RWPE2 (cell line): Measurements from ENCODE around the gene SLC6A18.
"Not testable (repeated sequence)": the region's sequence is repeated elsewhere in the genome, so short reads cannot be mapped to it uniquely, and the experiment has no call there.

Experiments
- ATAC-seq: fragments of 200-7000 bp; cut with Tn5 transposase; 3 replicates; pipeline ENCODE4 v1.9.1; 2021; ENCODE audit warnings: low read depth
- DNase-seq: peaks from one replicate; pipeline ENCODE4 v3.0.0-alpha.2; 2020; ENCODE audit warnings: low spot score
- H3K27ac ChIP-seq: fragments of 450-650 bp; 2 replicates; pipeline ENCODE4 v1.5.1; 2017; ENCODE audit warnings: mild to moderate bottlenecking; ENCODE audit not compliant: poor library complexity, severe bottlenecking
- H3K27me3 ChIP-seq: fragments of 250-450 bp; sonication (Bioruptor Pico); 2 replicates; pipeline ENCODE4 v1.5.1; 2021; ENCODE audit warnings: mild to moderate bottlenecking, moderate library complexity; ENCODE audit not compliant: insufficient read depth, poor library complexity, severe bottlenecking
- H3K36me3 ChIP-seq: fragments of 250-450 bp; sonication (Bioruptor Pico); 2 replicates; pipeline ENCODE4 v1.5.1; 2020; ENCODE audit warnings: low read depth, mild to moderate bottlenecking, moderate library complexity
- H3K4me1 ChIP-seq: fragments of 250-450 bp; sonication (Bioruptor Pico); 2 replicates; pipeline ENCODE4 v1.5.1; 2021; ENCODE audit warnings: mild to moderate bottlenecking, moderate library complexity; ENCODE audit not compliant: insufficient read depth, poor library complexity, severe bottlenecking
- H3K4me3 ChIP-seq: fragments of 250-450 bp; sonication (Bioruptor Pico); 2 replicates; pipeline ENCODE4 v1.5.1; 2021; ENCODE audit warnings: mild to moderate bottlenecking, moderate library complexity; ENCODE audit not compliant: severe bottlenecking
- H3K9me3 ChIP-seq: fragments of 250-450 bp; sonication (Bioruptor Pico); 2 replicates; pipeline ENCODE4 v1.5.1; 2021; ENCODE audit warnings: mild to moderate bottlenecking, moderate library complexity; ENCODE audit not compliant: severe bottlenecking
- CTCF ChIP-seq: fragments of 450-650 bp; IDR thresholded peaks from one replicate; pipeline ENCODE4 v1.5.1; 2017; ENCODE audit warnings: mild to moderate bottlenecking, moderate library complexity; ENCODE audit not compliant: poor library complexity, severe bottlenecking

Gene SLC6A18

GRCh38 chr5:1279443-1280151, 54.4 kb downstream of the SLC6A18 start:
- no peaks in the 10 kb centered on the region; the same call in 1 of the 2 replicates for H3K36me3 ChIP-seq
- H3K4me3 ChIP-seq, result no peak overlapping the region
- no peak for TF ChIP-seq CTCF
- DNase-seq (peak; percentile 68), ATAC-seq (no peak)
- no peaks in the 10 kb centered on the region for H3K27me3 ChIP-seq
- H3K4me1 ChIP-seq, result no peaks in the 10 kb centered on the region
- H3K27ac ChIP-seq, result no peak overlapping the region
- no peaks in the 10 kb centered on the region for H3K9me3 ChIP-seq

DNA sequence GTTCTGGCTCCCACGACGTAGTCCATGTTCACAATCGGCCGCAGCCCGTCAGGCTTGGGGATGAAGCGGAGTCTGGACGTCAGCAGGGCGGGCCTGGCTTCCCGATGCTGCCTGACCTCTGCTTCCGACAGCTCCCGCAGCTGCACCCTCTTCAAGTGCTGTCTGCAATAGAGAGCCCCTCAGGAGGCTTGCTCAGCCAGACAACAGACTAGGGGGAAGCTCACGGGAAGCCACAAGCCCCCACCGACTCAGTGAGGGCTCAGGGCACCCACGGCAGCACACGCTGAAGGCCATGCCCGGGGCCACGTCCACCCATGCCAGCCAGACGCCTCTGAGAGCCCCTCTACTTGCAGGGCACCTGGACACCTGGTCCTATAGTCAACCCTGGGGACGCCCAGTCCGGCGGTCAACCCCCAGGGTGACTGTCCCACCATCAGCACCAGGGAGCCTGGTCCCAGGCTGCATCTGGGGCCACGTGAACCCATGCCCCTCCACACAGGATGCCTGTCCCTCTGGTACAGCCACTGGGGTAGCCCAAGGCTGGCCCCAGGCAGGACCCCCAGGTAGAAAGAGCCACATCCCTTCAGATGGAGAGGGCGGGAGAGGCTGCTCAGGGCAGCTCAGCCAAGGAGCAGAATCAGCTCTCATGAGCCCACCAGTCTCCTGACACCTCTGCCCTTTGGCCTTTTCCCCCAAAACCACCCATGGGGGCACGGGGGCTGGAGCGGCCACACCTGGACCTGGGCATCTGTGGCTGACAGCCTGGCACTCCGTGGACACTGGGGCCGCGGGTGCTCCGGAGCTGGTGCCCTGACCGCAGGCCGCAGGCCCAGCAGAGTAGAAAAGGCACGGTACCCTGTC, 55.2 kb downstream of the SLC6A18 start:
- Histone ChIP-seq H3K9me3 (no peaks in the 10 kb centered on the region), H3K4me3 (no peak overlapping the region), H3K36me3 (no peaks in the 10 kb centered on the region; the same call in 1 of the 2 replicates), H3K27ac (no peak overlapping the region), H3K4me1 (no peaks in the 10 kb centered on the region), H3K27me3 (no peaks in the 10 kb centered on the region)
- ATAC-seq (no peak), DNase-seq (peak; percentile 67)
- TF ChIP-seq CTCF, result no peak

- DNase-seq (peak; percentile 54), ATAC-seq (no peak)
- no peaks in the 10 kb centered on the region for H3K9me3 ChIP-seq
- no peak for TF ChIP-seq CTCF
- no peaks in the 10 kb centered on the region for H3K4me1 ChIP-seq
- H3K4me3 ChIP-seq, result no peak overlapping the region
- H3K27ac ChIP-seq, result no peak overlapping the region
- no peaks in the 10 kb centered on the region for H3K27me3 ChIP-seq
- no peaks in the 10 kb centered on the region; the same call in 1 of the 2 replicates for H3K36me3 ChIP-seq
These were observed 56.1 kb downstream of the SLC6A18 start for GRCh38 chr5:1281038-1281882.

GRCh38 chr5:1282131-1282992, 57.2 kb downstream of the SLC6A18 start:
- Histone ChIP-seq H3K4me3 (no peak overlapping the region), H3K36me3 (no peaks in the 10 kb centered on the region; the same call in 1 of the 2 replicates), H3K27me3 (no peaks in the 10 kb centered on the region), H3K9me3 (no peaks in the 10 kb centered on the region), H3K4me1 (no peaks in the 10 kb centered on the region), H3K27ac (peak overlapping the region; percentile 0)
- DNase-seq, result peak; percentile 85
- ATAC-seq, result peak; percentile 93
- TF ChIP-seq CTCF, result no peak

DNA sequence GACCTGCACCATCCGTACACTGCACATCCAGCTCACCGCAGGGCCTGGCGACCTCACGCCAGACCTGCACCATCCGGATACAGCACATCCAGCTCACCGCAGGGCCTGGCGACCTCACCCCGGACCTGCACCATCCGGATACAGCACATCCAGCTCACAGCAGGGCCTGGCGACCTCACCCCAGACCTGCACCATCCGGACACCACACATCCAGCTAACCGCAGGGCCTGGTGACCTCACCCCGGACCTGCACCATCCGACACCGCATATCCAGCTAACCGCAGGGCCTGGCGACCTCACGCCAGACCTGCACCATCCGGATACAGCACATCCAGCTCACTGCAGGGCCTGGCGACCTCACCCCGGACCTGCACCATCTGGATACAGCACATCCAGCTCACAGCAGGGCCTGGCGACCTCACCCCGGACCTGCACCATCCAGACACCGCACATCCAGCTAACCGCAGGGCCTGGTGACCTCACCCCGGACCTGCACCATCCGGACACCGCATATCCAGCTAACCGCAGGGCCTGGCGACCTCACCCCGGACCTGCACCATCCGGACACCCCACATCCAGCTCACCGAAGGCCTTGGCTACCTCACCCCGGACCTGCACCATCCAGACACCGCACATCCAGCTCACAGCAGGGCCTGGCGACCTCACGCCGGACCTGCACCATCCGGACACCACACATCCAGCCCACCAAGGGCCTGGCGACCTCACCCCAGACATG, 58.0 kb downstream of the SLC6A18 start:
- not testable (repeated sequence) for H3K4me3 ChIP-seq, ATAC-seq, H3K4me1 ChIP-seq, H3K27ac ChIP-seq, H3K27me3 ChIP-seq, DNase-seq, H3K36me3 ChIP-seq, H3K9me3 ChIP-seq

DNA sequence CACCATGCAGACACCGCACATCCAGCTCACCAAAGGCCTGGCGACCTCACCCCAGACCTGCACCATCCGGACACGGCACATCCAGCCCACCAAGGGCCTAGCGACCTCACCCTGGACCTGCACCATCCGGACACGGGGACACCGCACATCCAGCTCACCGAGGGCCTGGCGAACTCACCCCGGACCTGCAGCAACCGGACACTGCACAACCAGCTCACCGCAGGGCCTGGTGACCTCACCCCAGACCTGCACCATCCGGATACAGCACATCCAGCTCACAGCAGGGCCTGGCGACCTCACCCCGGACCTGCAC, 58.5 kb downstream of the SLC6A18 start:
- not testable (repeated sequence) for H3K27me3 ChIP-seq, H3K36me3 ChIP-seq, H3K9me3 ChIP-seq, ATAC-seq, H3K27ac ChIP-seq, H3K4me1 ChIP-seq, H3K4me3 ChIP-seq
- peak; percentile 61 for DNase-seq
